Ishikawa (cell line): Measurements from ENCODE around the gene CLTCL1.

Experiments used
- CEBPB ChIP-seq: IDR thresholded peaks from 2 replicates; pipeline ENCODE4 v1.6.1; 2012
- CREB1 ChIP-seq: IDR thresholded peaks from 2 replicates; pipeline ENCODE4 v1.6.1; 2012; ENCODE audit warnings: low read depth
- EGR1 ChIP-seq: IDR thresholded peaks from 2 replicates; pipeline ENCODE4 v1.6.1; 2012
- EP300 ChIP-seq: IDR thresholded peaks from 2 replicates; pipeline ENCODE4 v1.6.1; 2012; ENCODE audit warnings: borderline replicate concordance
- FOXM1 ChIP-seq: IDR thresholded peaks from 2 replicates; pipeline ENCODE4 v1.6.1; 2012; ENCODE audit warnings: low read depth, borderline replicate concordance
- NFIC ChIP-seq: IDR thresholded peaks from 2 replicates; pipeline ENCODE4 v1.6.1; 2012
- RAD21 ChIP-seq: IDR thresholded peaks from 2 replicates; pipeline ENCODE4 v1.6.1; 2012; ENCODE audit warnings: low read depth
- REST ChIP-seq: IDR thresholded peaks from 2 replicates; pipeline ENCODE4 v1.6.1; 2012; ENCODE audit warnings: low read depth, mild to moderate bottlenecking
- TAF1 ChIP-seq: IDR thresholded peaks from 2 replicates; pipeline ENCODE4 v1.6.1; 2012; ENCODE audit warnings: low read depth, mild to moderate bottlenecking
- TCF12 ChIP-seq: IDR thresholded peaks from 2 replicates; pipeline ENCODE4 v1.6.1; 2012; ENCODE audit warnings: low read depth
- TEAD4 ChIP-seq: IDR thresholded peaks from 2 replicates; pipeline ENCODE4 v1.6.1; 2012
- YY1 ChIP-seq: IDR thresholded peaks from 2 replicates; pipeline ENCODE4 v1.6.1; 2012; ENCODE audit warnings: low read depth
- ZBTB7A ChIP-seq: IDR thresholded peaks from 2 replicates; pipeline ENCODE4 v1.6.1; 2012; ENCODE audit warnings: low read depth
- TF ChIP-seq, protein P1 (sequence below): IDR thresholded peaks from 2 replicates; pipeline ENCODE4 v1.6.1; 2012
- TF ChIP-seq, protein P2 (sequence below): IDR thresholded peaks from 2 replicates; pipeline ENCODE4 v1.6.1; 2012

The CLTCL1 gene

GRCh38 chr22:19330865-19331418 lies 39.4 kb upstream of the CLTCL1 start:
- no peak for TF ChIP-seq TAF1
- TF ChIP-seq EGR1, result no peak
- TF ChIP-seq, protein P1, sequence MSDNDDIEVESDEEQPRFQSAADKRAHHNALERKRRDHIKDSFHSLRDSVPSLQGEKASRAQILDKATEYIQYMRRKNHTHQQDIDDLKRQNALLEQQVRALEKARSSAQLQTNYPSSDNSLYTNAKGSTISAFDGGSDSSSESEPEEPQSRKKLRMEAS, result no peak
- TF ChIP-seq FOXM1, result no peak
- TF ChIP-seq YY1, result no peak
- no peak for TF ChIP-seq RAD21

DNA sequence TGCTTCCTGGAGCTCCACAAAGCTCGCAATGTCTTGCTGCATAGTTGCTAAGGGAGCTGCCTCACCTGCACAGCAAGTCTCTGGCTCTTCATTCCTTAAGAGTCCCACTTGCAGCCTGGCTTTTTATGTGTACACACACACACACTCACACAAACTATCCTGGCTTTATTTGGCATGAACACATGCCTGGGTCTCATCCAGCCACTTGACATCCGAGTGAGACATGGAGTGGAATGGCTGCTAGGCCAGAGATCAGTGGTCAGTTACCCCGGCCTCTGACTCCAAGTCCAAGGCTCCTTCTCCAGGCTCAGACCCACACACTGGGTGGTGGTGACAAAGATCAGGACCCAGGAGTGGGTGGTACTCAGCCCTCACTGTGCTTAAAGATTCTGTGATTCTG lies 37.9 kb upstream of the CLTCL1 start:
- TF ChIP-seq TAF1 (no peak), CEBPB (no peak), EP300 (no peak), YY1 (no peak), REST (no peak), RAD21 (no peak)
- TF ChIP-seq, protein P2, sequence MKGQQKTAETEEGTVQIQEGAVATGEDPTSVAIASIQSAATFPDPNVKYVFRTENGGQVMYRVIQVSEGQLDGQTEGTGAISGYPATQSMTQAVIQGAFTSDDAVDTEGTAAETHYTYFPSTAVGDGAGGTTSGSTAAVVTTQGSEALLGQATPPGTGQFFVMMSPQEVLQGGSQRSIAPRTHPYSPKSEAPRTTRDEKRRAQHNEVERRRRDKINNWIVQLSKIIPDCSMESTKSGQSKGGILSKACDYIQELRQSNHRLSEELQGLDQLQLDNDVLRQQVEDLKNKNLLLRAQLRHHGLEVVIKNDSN, result no peak

DNA sequence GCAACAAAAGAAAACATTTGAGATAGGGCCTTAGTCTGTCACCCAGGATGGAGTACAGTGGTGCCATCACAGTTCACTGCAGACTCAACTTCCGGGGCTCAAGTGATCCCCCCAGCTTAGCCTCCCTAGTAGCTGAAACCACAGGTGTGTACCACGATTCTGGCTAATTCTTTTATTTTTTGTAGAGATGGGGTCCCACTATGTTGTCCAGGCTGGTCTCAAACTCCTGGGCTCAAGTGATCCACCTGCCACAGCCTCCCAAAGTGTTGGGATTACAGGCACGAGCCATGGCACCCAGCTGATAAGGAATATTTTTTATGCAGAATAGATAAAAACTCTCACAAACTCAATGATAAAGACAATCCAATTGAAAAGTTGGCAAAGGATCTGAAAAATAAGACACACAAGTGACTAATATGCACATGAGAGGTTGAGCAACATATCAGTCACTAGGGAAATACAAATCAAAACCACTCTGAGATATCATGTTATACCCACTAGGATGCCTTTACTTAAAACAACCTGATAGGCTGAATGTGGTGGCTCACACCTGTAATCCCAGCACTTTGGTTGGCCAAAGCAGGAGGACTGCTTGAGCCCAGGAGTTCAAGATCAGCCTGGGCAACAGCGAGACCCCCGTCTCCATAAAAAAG lies 33.9 kb upstream of the CLTCL1 start:
- TF ChIP-seq YY1, result no peak
- no peak for TF ChIP-seq TEAD4
- TF ChIP-seq CREB1, result no peak
- no peak for TF ChIP-seq FOXM1
- TF ChIP-seq CEBPB, result no peak
- no peak for TF ChIP-seq NFIC
- TF ChIP-seq, protein P1, result no peak
- no peak for TF ChIP-seq TAF1
- TF ChIP-seq TCF12, result no peak
- TF ChIP-seq RAD21, result no peak
- TF ChIP-seq EP300, result no peak
- no peak for TF ChIP-seq REST
- no peak for TF ChIP-seq ZBTB7A
- no peak for TF ChIP-seq EGR1
- TF ChIP-seq, protein P2, result no peak

DNA sequence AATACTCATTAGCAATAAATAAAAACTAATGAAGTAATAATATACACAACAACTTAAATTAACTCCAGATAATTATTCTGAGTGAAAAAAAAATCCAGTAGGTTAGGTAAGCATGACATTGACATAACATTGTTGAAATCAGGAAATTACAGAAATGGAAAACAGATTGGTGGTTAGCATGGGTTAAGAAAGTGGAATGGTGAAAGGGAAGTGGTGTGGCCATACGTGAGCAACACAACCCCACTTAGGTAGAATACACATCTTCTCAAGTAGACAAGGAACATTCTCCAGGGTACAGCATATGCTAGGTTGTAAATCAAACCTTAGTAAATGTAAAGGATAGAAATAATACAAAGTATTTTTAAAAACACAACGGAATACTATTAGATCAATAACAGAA lies 30.2 kb upstream of the CLTCL1 start:
- no peak for TF ChIP-seq EGR1
- no peak for TF ChIP-seq TAF1
- TF ChIP-seq, protein P1, result no peak
- no peak for TF ChIP-seq EP300
- no peak for TF ChIP-seq CEBPB
- no peak for TF ChIP-seq YY1
- no peak for TF ChIP-seq ZBTB7A
- TF ChIP-seq REST, result no peak
- no peak for TF ChIP-seq CREB1
- no peak for TF ChIP-seq TCF12
- no peak for TF ChIP-seq FOXM1
- no peak for TF ChIP-seq TEAD4
- TF ChIP-seq, protein P2, result no peak
- no peak for TF ChIP-seq RAD21
